ENCODE data around the gene CDK8.

- TF ChIP-seq CTCF (conservative IDR thresholded peaks at IDR 0.05; ENCODE audit: low read depth, low read length): no peak
- TF ChIP-seq EZH2 (IDR thresholded peaks at IDR 0.05; ENCODE audit: low read length, unreplicated experiment): no peak
- no peak for TF ChIP-seq EZH2phosphoT487 (IDR thresholded peaks at IDR 0.05; ENCODE audit: borderline replicate concordance, low read length)
Observed at GRCh38 chr13:26324867-26325266, 70.9 kb downstream of the CDK8 start.

Measured in PC-3 (cell line).